ENCODE results near the gene AOX1.
"Not testable (repeated sequence)": the region's sequence is repeated elsewhere in the genome, so short reads cannot be mapped to it uniquely, and the experiment has no call there.

Gene AOX1

GRCh38 chr2:200670313-200670712 is 84.5 kb downstream of the AOX1 start:
- no peak for DNase-seq

GRCh38 chr2:200670751-200671150 is 84.9 kb downstream of the AOX1 start:
- no peak for DNase-seq

DNA sequence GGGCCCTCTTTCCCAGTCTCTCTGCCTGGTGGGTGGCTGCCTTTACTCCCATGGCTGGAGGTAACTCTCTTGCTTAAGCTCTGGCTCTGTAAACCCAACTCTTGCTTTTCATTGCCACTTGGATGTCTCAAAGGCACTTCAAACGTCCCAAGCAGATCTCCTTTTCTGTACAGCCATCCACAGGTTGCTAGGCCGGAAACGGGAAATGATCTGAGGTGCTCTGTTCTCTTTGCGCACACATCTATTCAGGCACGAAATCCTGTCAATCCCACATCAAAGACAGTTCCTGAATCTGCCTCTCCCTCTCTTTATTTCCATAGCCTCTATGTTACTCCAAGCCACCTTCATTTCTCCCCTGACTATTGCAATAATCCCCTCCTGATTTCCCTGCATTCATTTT is 87.4 kb downstream of the AOX1 start:
- DNase-seq: no peak

DNA sequence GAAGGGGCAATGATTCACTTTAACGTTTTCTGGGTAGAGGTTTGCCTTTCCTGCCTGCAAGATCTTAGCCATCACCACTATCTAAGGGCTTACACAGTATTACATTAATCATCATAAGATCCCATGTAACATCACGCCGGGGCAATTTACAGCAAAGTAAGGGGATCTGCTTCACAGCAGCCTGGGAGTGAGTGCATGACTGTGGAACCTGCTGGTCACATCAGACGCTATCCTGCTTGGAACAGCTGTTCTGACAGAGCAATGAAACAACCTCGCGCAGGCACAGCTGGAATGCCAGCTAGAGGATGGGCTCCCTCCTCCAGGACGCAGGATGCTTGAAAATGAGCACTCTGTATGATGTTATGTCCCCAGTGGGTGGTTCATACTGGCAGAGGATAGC is 89.0 kb downstream of the AOX1 start:
- no peak for DNase-seq

DNA sequence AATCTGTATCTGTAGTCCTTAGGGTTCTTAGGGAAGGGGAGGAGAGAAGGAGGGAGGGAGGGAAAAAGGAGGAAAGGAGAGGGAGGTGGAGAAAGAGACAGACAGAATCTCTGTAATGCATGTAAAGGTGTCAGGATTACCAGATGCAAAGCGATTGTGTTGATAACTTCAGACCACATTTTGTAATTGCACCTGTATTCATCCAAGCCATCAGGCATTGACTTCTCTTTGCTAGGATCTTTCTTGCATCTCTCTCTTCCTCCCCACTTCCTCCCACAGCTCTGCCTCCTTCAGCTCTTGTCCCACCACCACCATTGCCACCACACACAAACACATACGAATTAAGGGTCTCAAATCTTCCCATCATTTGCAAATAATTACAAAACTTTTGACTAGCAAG is 91.4 kb downstream of the AOX1 start:
- DNase-seq: no peak

DNA sequence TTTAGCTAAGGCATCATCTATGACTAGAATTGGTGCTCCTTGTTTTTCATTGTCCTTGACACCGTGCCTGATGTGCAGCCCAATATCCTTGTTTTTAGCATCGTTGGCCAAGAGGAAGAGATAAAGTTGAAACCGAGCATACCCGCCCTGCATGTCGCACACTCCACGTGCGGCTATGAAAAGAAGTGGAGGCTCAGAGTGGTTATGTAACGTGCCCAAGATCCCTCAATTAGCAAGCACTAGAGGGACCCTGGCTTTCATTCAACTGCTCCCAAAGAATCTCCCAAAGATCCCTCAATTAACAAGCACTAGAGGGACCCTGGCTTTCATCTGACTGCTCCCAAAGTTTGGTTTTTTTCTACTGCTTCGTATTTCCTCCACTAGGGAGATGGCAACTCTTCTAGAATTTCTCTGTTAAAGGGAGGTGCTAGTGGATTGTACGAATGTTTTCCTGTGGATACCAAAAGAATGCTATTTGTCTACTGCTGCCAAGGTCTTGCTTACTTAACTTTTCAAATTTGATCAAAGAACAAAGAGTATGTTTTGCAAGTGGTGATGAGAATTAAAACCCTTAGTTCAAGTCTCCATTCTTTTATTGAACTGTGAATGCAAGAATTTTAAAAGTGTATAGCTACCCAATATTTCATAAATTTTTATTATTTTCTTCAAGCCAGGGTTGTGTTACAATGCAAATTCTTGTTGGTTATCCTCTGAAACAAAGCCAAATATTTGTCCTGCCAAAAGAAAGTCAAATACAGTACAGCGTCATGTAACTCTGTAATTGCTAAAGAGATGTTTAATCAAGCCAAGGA is 92.1 kb downstream of the AOX1 start:
- DNase-seq: no peak

GRCh38 chr2:200679127-200679526 is 93.3 kb downstream of the AOX1 start:
- no peak for DNase-seq

DNA sequence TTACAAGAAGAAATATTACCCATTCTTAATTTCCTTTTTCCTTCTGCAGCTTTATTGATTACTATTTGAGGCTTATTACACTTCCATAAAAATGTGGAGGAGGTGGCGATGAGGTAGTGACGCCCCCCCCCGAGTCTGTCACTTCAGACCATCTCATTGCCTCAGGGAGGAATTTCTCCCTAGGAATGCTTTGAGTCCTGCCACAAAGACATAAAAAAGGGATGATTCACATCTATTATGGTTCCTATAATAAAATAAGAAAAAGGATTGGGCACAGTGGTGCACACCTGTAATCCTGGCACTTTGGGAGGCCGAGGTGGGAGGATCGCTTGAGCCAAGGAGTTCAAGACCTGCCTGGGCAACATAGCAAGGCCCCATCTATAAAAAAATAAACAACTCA is 93.7 kb downstream of the AOX1 start:
- no peak for DNase-seq

GRCh38 chr2:200681697-200682096 is 95.9 kb downstream of the AOX1 start:
- no peak for DNase-seq

DNA sequence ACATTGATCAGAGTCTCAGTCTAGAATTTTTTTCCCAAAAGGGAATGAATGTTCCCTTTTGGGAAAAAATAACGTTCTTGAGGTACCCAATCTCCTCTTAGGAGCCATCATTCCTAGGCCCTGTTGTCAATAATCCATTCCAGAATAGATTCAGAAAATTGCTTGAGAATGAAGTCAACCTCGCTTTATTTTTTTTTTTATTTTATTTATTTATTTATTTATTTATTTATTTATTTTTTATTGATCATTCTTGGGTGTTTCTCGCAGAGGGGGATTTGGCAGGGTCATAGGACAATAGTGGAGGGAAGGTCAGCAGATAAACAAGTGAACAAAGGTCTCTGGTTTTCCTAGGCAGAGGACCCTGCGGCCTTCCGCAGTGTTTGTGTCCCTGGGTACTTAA is 96.6 kb downstream of the AOX1 start:
- DNase-seq: not testable (repeated sequence)

DNA sequence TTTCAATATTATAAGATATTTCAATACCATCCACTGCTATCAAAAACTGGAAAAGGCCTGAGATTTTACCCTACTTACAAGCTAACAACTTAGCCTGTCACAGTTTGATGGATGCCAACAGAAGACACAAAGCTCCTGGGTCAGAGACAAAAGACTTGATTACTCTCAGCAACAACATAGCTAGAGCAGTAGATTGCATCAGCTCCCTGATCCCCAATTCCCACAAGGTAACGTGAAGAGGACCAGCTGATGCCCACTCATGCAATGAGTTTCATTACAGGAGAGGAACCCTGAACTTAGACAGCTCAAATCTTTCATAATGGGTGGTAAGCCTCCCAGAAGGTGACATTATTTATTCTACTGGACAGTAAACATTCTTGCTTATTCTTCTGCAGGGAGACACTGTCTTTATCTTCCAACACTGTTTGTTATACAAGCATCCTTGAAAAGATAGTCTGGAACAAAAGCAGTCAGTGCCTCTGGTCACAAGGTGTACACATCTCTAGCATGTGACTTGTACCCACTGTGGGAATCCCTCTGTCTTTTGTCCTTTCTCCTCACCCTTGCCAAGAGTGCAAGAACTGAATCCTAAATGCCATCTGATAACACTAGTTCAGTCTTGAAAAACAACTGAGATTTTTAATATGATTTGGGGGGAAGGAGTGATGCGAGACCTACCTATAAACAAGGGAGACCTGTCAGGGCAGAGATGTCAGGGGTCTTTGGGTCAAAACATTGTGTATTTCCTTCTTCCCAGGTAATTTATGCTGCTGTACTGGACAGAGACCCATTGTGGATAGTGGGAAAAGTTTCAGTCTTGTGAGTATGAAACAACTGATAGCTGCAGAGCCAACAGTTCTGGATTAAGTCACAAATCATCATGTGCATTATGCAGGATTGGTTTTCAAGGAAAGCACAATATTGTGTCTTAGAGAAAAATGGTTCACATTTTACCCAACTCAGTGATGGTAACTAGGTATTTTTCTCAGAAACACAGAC is 102.4 kb downstream of the AOX1 start:
- no peak for DNase-seq

DNA sequence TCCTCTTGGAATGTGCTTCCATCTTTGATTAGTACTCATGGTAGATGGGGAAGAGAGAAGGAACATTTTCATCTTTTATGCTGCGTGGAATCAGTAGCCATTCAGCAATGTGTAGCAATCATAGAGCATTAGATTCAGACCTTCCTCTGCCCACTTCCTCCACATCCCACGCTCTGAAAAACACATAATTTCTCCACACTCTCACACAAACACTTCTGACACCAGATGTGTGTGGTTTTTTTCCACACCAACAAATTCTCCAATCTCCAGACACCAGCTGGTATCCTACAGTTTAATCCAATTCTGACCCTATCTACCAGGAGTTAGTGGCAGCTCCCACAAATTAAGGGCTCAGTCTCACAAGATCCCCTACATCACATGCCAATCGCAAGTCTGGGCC is 103.3 kb downstream of the AOX1 start:
- no peak for DNase-seq

- no peak for DNase-seq
Measured at GRCh38 chr2:200693836-200694470, 108.1 kb downstream of the AOX1 start.

DNA sequence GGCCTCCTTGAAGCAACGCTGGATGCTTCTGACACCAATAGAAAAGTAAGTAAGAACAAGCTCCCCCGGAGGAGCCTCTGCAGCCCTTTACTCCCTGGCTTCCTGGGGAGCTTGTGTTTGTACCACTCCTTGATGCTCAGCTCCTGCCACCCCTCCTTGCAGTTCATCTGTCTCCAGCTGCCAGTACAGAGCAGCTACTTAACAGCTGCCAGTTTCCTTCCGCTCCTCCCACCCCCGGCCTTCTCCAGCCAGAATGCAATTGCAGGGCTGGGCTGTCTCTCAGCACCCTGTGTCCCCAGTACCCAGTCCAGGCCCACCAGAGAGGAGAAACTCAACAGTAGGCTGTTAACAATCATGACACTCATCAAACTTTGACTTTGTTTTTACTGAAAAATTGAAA is 109.4 kb downstream of the AOX1 start:
- no peak for DNase-seq

DNA sequence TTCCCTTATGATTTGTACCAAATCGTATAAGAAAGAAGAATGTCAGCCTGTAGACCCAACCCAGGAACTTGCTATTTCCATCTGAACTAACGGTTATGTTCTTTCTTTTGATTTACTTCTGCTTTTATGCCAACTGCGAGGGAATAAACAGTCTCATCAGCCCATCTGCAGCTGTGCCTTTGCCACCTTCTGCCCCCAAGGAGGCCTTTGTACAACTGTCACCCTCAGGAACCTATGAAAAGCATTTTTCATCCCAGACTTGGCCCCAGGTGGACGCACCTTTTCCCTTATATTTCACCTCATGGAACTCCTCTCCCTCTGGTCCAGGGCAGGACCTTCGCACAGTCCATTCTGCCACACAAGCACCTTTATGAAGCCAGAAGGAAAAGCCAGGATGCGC is 109.8 kb downstream of the AOX1 start:
- no peak for DNase-seq

DNA sequence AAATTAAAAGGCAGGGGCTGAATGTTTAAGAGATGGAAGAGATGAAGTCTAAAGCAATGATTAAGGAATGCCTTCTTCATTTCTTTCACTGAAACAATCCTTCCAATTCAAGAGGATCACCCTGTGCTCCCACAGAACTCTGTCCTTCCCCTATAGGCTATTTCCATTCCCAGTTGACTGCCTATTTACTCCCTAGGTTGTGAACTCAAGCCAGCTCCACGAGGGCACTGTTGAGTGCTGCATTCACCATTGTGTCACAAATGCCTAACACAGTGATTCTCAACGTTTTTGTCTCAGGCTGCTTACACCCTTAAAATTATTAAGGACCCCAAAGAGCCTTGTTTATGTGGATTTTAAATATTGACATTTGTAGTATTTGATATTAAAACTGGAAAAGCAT is 112.4 kb downstream of the AOX1 start:
- no peak for DNase-seq

DNA sequence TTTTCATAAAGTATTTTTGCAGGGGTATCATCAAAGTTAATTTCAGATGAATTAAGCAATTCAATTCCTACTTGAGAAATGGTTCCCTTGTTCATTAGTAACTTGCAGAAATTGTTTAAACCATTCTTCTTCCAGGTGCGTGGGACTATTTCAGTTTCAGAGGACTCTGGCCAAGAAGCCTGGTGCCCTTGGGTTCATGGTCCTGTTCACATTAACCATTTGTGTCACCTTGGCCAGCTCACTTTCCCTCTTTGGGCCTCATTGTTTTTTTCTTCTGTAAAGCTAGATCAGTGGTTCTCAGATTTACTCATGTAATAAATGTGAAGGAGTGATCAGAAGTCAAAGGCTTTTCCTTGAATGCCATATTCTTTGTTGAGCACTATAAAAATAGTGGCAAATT is 113.5 kb downstream of the AOX1 start:
- DNase-seq: no peak

DNA sequence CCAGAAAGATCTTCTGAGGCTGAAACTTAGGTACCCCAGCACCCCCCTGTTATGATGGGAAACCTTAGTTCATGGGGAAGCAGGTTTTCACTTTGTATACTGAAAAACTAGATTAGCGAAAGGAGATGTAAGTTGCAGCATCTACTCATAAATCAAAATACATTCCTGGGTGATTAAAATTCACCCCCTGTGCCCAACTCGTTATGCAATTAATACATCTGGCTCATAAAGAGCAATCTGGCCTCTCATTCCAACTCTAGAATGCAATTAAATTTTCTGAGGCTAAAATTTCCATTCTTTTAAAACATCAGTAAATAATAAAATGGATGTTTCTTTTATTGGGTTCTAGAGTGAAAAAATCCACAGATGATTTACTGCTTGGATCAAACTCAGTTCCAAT is 115.0 kb downstream of the AOX1 start:
- no peak for DNase-seq

DNA sequence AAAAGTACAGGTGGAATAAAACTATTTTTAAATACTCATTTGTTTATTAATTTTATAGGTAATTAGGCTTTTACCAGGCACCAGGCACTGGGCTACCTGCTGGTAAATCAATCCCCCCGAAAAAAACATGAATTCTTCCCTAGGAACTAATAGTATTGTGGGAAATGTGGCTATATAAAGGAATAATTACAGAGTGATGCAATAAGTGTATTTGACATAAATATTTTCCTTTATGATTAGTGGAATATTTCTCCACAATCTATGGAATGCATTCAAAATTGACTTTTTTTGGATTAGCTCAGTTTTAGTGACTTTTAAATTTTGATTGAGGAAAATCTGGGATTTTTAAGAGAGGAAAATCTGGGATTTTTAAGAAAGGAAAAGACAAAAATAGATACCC is 116.2 kb downstream of the AOX1 start:
- DNase-seq: no peak

GRCh38 chr2:200702646-200703118 is 116.9 kb downstream of the AOX1 start:
- no peak for DNase-seq

DNA sequence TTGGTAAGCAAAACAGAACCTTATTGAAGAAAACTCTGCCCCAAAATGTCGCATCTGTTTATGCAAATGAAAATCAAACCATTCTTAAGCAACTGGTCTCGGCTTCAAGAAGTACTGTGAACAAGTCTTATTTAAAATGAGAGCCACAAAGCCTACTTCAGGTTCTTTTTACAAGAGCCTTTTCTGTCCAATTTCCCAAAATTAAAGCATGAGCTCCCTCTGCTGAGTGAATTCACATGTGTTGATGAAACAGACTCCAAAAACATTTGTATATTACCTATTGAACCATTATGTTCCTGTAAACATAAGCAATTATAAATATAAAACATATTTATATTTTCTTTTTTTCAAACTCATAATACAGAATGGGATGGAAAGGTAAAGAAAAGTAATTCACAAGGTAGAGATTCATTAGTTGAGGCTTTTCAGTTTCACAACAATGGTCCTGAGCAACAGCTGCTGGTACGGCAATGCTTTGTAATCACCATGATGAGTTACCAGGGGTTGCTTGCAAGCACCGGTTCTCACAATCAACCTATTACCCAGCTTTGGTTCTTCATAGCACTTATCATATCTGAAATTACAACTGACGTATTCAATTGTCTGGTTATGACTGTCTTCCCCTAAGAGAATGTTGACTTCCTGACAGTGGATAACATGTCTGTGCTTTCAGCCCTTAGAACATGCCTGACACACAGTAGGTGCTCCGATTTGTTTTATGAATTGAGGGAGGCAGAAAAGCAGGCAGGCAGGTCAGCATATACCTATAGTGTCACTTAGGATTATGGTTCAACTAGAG is 117.5 kb downstream of the AOX1 start:
- DNase-seq: peak; percentile 41

DNA sequence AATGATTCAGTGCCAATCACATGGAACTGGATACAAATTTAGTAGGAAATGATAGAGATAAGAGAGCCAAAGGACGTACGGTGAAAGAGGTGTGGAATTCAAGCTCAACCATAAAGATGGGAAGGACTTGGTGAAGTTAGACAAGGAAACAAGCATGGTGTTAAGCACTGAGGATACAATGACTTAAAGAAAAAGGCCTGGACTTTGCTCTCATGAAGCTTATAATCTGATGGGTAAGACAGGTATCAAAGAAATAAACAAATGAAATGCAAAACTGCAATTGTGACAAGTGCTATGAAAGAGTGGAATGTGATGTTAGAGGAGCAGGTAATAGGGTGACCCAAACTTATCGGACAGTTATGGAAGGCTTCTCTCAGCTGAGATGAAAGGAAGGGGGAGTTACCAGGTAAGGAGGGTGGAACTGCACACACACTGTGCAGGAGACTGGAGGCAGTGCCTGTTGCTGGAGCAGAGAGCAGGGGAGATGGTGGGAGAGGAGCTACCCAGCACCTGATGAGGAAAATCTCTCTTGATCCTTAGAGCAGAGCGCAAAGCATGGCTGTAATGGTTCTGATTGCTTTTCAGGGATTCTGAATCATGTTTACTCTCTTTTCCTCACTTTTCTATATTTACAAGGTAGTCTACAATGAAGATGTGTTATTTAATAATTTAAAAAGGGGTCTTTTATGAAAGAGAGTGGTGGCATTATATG is 118.3 kb downstream of the AOX1 start:
- DNase-seq: no peak
